CMK (cell line): ENCODE measurements around the gene ZNF689.

ENCODE experiments used
- DNase-seq: peaks from one replicate; pipeline ENCODE4 v3.0.0-alpha.2; 2010; ENCODE audit warnings: low read depth

The ZNF689 gene

DNA sequence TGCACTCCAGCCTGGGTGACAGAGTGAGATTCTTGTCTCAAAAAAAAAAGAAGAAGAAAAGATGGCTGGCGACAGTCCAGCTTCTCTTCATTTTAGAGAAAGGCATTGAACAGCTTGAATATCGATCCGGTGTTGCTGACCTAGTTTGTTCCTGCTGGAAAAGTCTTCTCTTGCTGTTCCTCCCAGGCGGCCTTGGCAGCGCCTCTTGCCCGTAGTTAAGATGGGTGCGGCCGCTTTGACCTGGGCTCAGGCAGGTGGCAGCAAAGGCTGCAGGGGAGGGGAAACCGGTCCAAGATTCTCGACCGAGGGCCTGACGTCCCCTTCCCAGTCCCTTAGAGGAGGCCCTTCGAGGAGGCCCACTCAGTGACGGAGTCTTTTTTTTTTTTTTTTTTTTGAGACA is 48.2 kb downstream of the ZNF689 start:
- no peak for DNase-seq

DNA sequence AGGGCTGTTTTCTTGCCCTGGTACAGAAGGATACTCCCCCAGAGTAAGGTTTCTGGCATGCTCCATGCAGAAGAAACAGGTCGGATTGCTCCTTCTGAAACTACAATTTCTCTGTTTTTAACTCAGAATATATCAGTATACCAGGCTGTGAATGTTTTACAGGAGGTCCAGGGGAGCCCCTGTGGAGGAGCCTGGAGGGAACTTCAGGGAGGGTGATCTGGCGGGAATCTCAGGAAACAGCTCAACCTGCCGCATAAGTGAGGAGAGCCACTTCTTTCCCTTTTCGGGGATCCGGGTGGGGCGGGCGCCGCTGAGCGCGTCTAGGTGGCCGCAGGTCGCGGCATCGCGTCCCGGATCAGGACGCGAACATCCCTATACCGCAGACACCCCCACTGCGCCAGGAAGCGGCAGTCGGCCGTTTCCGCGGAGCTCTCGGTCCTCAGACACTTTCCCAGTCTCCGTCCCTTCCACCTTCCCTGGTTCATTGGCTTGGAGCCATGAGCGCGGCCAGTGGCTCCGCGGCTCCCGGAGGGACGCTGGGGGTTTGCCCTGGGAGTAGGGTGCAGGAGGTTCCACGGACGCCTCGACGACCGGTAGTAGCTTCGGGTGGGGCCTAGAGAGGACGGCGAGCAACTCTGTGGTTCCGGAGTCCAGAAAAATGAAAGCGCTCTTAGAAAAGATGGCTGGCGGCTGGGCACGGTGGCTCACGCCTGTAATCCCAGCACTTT is 48.9 kb downstream of the ZNF689 start:
- peak; percentile 52 for DNase-seq

DNA sequence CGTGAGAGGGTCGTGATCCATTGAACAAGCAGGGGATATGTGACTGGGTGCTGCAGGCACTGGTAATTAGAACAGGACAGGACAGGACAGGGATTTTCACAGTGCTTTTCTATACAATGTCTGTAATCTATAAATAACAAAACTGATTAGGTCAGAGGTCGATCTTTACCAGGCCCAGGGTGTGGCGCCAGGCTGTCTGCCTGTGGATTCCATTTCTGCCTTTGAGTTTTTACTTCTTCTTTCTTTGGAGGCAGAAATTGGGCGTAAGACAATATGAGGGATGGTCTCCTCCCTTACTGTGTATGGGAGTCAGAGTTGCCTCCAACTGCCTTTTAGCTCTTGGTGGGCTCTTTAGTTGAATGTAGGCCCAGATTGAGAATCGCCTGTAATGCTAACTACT is 50.5 kb downstream of the ZNF689 start:
- DNase-seq, result no peak

GRCh38 chr16:30558789-30559377 is 51.3 kb downstream of the ZNF689 start:
- no peak for DNase-seq

GRCh38 chr16:30557957-30558788 is 52.0 kb downstream of the ZNF689 start, which contains the start of gene ZNF764:
Gene ZNF764, minus strand, starts transcription at chr16:30558374. Its CDS starts 192 bp downstream, at chr16:30558182.
- peak; percentile 86 for DNase-seq

DNA sequence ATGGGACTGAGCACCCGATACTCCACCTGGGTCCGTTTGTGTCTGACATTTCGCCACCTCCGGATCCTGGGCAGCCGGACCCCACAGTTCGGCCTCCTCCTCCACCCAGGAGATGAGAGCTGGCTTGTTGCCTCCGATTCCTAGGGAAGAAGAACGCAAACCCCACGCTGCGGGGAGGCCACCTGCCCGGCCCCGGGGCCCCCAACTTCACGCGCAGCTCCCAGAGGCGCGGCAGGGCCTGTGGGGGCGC is 52.6 kb downstream of the ZNF689 start:
- DNase-seq, result no peak

DNA sequence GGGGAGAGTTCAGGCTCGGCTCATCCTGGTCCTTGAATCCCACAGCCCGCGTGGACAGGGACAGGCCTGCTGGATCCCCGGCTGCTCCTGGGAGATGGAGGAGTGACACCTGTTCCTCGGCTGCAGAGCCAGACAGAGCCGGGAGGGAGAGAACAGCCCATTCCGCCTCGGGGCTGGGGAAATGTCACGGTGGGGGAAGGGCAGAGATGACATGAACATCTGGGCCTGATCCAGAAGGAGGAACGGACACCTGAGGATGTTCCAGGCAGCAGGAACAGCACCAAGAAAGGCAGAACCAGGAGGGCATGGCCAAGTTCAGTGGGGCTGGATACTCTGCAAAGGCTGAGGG is 54.1 kb downstream of the ZNF689 start:
- no peak for DNase-seq

GRCh38 chr16:30555315-30556124 is 54.7 kb downstream of the ZNF689 start:
- DNase-seq, result no peak

DNA sequence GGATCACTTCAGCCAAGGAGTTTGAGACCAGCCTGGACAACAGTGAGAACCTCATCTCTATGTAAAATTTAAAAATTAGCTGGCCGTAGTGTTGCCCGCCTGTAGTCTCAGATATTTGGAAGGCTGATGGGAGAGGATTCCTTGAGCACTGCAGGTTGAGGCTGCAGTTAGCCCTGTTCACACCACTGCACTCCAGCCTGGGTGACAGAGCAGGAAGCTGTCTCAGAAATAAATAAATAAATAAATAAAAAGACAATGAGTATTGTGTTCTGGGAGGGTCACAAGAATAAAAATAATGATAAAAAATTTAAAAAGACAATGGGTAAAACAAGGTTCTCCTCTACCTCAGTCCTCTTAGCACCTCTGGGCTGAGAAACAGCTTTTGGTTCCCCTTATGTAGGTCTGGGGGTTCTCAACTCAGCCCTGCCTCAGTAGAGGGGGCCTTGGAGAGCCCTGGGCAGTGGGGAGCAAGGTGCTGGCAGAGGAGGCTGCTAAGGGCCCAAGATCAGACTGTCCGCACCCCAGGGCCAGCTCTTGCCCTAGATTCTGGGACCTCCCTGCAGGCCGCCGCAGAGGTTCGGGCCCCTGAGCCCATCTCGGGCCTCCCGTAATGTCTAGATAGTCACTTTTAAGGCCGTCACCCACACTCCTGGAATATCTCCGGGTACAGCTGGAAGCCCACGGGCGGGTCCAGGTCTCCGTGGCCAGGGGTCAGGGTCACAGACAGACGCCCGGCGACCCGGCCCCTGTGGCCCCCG is 55.5 kb downstream of the ZNF689 start:
- no peak for DNase-seq

- no peak for DNase-seq
Measured at GRCh38 chr16:30553393-30553899, 56.7 kb downstream of the ZNF689 start.

- no peak for DNase-seq
Measured at GRCh38 chr16:30552956-30553355, 57.2 kb downstream of the ZNF689 start.
